GM18508 (cell line): ENCODE data around the gene SMCO2.

Source experiments
- ATAC-seq: cut with Tn5 transposase; IDR thresholded peaks from one replicate; pipeline ENCODE4 v1.9.1; 2021; ENCODE audit warnings: moderate number of reproducible peaks; ENCODE audit not compliant: insufficient read depth, unreplicated experiment

SMCO2 gene

DNA sequence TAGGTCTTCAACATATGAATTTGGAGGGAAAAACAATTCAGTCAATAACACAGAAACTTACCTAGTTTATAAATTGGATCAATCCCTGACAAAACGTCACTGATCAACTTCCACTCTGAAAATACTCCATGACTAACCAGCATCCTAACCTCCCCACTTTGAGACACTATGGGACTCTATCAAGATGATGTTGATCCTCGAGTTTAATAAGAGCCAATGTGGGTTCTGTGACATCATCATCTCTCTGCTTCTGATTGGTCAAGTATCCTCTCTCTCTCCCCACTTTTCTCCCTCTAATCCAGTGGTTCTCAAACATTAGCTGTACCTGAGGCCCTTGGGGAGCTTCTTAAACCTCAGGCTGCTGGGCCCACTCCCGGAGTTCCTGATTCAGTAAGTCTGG lies at the start of gene SMCO2:
TSS of gene SMCO2 (plus strand) at position 301 of the 400 bp plus-strand sequence. CDS start 23,896 bp downstream, outside the sequence.
- ATAC-seq: no peak

DNA sequence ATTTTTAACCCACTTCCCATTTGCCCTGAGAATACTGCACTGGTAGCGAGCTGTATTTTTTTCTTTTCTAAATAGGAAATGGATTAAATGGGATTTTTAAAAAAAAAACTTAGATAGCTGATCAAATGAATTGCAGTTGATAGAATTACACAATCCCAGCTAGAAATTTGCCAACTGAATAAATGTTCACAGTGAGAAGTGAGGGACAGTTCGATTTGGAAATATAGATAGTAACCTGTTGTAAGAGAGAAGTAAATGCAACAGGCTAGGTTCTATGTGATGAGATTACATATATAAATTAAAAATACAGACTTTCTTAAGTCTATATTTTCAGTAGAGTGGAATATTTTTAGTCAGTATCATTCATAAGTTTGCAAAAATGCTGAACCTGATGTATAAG lies 48.1 kb upstream of the SMCO2 start:
- no peak for ATAC-seq

GRCh38 chr12:27399074-27399473 lies 47.5 kb upstream of the SMCO2 start:
- no peak for ATAC-seq

DNA sequence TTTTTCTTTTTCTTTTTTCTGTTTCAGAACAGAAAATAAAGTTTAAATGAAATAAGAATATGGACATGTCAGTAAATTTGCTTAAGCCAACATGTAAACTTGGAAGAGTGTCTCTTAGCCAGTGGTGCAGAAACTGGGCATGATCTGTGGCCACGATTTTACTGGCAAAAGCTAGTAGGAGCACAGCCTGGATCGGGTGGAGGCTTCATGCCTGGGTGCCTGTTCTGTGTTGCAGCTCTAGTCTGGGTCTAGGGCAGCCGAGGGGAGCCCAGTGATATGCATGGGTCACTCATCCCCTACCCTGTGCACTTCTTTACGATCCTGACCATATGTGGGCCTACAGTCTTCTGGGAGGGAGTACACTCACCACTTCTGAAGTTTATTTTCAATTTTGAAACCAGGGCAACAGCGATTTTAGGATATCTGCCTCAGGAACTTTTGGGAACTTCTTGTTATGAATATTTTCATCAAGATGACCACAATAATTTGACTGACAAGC lies 45.6 kb upstream of the SMCO2 start:
- no peak for ATAC-seq

GRCh38 chr12:27412047-27412446 lies 34.5 kb upstream of the SMCO2 start:
- no peak for ATAC-seq

DNA sequence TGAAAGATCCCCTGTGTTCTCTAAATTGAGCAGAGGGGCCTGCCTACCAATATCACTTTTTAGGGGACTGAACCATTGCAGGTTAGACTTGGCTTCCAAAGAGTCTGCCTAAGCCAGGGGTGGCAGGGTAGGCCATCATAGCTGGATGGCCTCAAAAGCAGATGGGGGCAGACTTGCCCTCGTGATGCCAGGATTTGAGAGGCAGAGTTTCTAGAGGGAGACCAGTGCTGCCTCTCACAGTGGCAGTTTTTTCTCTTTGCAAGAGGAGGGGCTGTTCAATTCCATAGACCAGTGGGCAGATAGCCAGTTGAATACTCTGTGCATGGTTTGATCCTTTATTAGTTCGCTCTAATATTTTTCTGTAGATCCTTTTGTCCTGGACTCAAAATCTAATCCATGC lies 23.8 kb upstream of the SMCO2 start:
- ATAC-seq: no peak

- ATAC-seq: no peak
Observed at GRCh38 chr12:27424631-27425230, 21.8 kb upstream of the SMCO2 start.

DNA sequence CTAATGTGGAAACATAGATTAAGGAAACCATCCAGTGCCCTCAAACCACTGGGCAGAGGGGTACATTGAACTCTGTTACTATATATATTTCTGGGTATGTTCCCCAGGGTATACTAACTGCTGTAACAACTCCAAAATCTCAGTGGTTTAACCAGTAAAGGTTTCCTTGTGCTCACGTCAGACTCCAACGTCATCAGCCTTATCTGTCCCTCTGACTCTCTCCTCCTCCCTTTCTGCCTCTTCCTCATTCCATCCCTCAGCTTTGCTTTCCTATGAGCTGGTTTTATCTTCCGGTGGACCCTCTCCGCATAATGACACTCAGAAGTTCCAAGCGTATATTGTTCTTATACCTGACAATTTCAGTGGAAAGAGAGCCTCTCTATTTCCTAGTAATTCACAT lies 21.2 kb upstream of the SMCO2 start:
- ATAC-seq: no peak

DNA sequence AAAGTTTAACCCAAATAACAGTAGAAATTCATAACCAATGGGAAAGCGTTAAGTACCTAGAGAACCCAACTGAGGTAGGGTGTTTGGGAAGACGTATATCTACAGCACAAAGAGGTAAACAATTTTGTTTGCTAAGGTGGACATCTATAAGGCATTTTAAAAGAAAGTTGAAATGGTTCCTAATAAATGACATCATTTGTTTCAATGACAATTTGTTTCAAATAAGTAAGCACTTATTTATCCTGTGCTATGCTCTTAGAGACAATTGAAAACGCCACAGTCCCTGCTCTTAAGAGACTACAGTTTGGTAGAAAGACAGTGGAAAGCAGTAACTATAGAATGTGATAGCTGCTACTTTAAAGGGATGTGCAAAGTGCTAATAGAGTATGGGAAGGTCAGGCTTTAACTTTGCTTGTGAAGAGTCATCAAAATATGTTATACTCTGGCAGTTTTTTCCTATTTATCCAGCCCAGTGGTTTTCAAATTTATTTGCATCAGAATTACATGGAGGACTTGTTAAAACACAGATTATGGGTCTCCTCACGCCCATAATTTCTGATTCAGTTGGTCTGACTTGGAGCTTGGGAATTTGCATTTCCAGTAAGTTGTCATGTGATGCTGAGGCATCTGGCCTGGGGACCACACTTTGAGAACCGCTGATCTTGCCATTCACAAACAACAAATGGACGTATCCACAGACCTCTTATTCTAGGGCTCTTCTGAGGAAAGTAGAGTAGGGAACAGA lies 19.6 kb upstream of the SMCO2 start:
- no peak for ATAC-seq

DNA sequence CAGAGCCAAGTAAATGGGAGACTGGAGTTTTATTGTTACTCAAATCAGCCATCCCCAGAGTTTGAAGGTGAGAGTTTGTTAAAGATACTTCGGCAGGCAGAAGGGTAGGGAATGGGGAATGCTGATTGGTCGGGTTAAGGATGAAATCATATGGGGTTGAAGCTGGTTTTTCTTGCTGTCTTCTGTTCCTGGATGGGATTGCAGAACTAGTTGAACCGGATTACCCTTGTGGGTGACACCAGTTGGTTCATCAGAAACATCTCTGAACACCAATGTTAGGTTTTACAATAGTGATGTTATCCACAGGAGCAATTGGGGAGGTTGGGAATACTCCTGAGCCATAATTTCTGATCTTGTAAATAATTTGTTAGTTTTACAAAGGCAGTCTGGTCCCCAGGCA lies 18.7 kb upstream of the SMCO2 start:
- ATAC-seq: no peak

DNA sequence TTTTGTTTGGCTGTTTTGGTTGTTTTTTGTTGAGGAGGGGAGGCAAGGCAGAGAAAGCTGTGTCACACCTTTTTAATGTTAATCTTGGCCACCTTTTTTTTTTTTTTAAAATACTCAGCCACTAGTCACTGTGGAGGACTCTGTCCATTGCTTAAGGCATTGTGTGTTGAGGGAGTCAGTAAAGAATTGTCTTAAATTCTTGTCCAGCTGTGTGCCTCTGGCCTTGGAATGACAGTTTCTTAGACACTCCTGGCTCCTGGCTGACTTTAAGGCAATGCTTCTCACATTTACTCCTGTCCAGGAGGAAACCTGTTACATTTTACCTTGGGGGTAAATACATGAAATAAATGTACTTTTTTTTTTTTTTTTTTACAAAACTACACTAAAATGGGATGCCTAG lies 18.1 kb upstream of the SMCO2 start:
- no peak for ATAC-seq

- ATAC-seq: no peak
Observed at GRCh38 chr12:27429606-27430005, 16.9 kb upstream of the SMCO2 start.

DNA sequence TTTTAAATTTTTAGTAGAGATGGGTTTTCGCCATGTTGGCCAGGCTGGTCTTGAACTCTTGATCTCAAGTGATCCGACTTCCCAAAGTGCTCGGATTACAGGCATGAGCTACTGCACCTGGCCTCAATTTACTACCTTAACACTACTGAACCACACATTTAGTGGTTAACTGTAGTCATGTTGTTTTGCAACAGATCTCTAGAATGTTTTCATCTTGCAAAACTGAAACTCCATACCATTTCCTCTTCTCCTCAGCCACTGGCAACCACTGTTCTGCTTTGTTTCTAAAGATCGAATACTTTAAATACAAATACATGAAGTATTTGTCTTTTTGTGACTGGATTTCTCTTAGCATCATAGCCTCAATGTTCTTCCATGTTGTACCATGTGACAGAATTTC lies 15.4 kb upstream of the SMCO2 start:
- ATAC-seq: no peak

DNA sequence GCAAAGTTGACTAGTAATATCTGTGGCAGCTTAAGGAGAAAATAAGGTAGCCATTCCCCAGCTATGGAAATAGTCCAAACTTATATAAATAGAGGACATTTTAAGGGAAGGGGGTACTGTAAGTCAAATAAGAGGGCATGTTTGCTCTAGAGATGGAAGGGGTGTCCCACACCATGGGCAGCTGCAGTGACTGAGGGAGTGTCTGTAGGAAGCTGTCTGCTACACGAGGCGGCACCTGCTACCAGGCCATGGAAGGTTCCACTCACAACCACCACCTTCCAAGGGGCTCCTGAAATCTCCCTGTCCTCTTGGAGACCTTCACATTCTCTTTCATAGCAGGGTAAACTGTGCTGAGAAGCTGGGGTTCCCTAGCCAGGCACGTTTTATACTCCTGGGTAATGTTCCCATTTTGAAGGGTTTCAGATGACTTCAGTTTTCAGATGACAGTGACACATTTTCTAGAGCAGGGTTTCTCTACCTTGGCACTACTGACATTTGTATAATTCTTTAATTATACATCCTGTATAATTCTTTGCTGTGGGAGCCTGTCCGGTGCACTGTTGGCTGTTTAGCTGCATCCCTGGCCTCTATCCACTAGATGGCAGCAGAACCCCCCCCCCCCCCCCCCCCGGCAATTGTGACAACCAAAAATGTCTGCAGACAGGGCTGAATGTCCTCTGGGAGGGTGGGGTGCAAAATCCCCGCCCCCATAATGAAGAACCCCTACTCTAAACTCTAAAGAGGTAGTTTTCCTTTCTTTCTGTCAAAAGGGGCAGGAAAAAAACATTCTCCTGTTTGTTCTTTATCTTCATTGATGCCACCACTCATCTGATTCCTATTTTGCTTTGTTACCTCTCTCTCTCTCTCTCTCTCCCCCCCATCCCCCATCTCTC lies 11.6 kb upstream of the SMCO2 start:
- ATAC-seq: no peak

DNA sequence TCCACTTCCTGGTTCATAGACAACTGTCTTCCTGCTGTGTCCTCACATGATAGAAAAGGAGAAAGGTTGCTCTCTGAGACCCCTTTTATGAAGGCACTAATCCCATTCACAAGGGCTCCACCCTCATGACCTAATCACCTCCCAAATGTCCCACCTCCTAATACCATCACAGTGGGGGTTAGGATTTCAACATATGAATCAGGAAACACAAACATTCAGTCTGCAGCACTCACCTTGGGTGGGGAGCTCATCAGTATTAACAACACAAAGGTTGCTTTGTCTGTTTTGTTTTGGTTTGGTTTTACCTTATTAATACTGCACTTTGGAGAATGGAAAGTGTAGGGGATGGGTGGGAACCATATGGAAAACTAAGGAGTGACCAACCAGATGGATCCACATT lies 10.5 kb upstream of the SMCO2 start:
- ATAC-seq: no peak

DNA sequence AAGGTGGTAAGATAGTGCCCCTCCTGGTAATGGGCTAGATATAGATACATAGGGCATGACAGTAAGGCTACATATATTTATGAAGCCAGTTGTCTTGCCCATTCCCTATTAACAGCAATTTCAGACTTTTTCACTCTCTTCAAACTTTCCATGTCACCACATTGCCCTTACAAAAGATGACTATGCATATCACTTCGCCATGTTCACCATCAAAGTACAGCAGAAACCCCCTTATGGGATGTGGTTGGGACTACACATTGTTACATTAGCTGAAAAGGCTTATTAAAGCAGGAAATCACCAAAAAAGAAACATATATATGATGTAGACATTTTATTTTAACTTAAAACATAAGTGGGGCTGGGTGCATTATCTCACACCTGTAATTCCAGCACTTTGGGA lies 9.8 kb upstream of the SMCO2 start:
- ATAC-seq: no peak

- ATAC-seq: no peak
Observed at GRCh38 chr12:27437839-27438238, 8.7 kb upstream of the SMCO2 start.

GRCh38 chr12:27447761-27448160 lies 1.2 kb downstream of the SMCO2 start:
- ATAC-seq: no peak

DNA sequence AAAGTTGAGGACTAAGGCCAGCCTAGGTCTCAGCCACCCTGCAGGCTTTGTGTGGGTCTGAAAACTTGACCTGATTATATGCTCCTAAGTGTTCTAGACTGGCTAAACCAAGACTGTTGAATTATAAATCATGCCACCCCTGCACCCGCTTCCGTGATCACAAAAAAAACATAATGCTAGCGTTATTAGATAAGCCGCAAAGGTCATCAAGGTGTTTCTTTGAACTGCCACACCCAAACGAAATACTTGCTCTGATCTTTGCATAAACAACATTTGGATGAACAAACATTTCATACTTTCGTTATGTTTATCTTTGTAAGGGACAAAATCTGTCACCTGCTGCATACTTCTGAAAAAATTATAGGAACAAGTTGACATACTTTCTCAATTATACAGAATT lies 2.5 kb downstream of the SMCO2 start:
- no peak for ATAC-seq

DNA sequence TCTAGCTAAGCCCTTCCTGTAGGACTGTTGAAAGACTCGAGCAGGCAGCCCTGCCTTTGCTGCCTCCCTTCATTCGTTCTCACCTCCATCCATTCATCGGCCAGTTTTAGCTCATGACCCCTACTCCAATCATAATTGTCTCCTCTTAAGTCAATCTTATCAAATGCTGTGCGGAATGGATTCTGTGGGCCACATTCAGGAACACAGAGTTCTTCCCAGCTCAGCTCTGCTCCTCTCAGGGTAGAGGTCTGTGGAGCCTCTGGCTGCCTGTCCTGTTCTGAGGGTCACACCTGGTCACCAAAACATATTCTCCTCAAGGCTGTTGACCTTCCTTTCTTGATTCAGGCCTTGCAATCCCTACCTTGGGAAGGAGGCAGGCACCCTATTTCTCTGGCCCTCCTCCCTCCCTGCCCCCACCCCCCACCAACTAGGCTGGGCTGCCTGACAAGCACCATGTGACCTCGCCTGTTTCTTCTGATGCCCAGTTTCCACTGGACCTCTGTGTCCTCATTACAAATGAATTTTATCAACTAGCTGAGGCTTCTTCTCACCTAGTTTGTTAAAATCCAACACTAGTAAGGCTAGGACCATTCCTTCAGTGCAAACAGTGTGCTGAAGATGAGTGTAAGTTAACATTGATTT lies 3.5 kb downstream of the SMCO2 start:
- no peak for ATAC-seq
